Nephron (organoid): ENCODE measurements around the gene FAM120B.
"Not testable (repeated sequence)": the region's sequence is repeated elsewhere in the genome, so short reads cannot be mapped to it uniquely, and the experiment has no call there.

Experiments
- H3K27ac Mint-ChIP-seq, 3 experiments: 2 replicates each; pipeline ENCODE4 v1.8.0; 2020; ENCODE audit warnings: mixed read lengths in 3 of 3, mild to moderate bottlenecking in 2 of 3, moderate library complexity in 1 of 3
- H3K27me3 Mint-ChIP-seq: 2 replicates; pipeline ENCODE4 v1.8.0; 2021; ENCODE audit warnings: low read depth, mild to moderate bottlenecking, moderate library complexity, mixed read lengths
- H3K36me3 Mint-ChIP-seq: 2 replicates; pipeline ENCODE4 v1.8.0; 2020; ENCODE audit warnings: low read depth, mixed read lengths
- H3K4me1 Mint-ChIP-seq: 2 replicates; pipeline ENCODE4 v1.8.0; 2020; ENCODE audit warnings: mixed read lengths
- H3K4me3 Mint-ChIP-seq, 3 experiments: 2 replicates each; pipeline ENCODE4 v1.8.0; 2020; ENCODE audit warnings: mild to moderate bottlenecking in 3 of 3, mixed read lengths in 3 of 3, moderate library complexity in 2 of 3
- H3K9me3 Mint-ChIP-seq: 2 replicates; pipeline ENCODE4 v1.8.0; 2020; ENCODE audit warnings: mixed read lengths
- CTCF ChIP-seq, 3 experiments: fragments of 200-600 bp; sonication (generic); IDR thresholded peaks; one replicate each; pipeline ENCODE4 v1.5.0; 2021; ENCODE audit warnings: antibody characterized with exemption in 3 of 3; ENCODE audit not compliant: unreplicated experiment in 3 of 3

Gene FAM120B

GRCh38 chr6:170346649-170347048, 40.1 kb downstream of the FAM120B start:
- no peak overlapping the region for H3K4me3 Mint-ChIP-seq
- H3K36me3 Mint-ChIP-seq, result peaks cover 89% of the 10 kb centered on the region
- H3K9me3 Mint-ChIP-seq, result peaks cover 20% of the 10 kb centered on the region
- H3K27ac Mint-ChIP-seq, result no peak overlapping the region
- no peaks in the 10 kb centered on the region for H3K27me3 Mint-ChIP-seq
- no peak for TF ChIP-seq CTCF (IDR thresholded peaks at IDR 0.05; ENCODE audit: unreplicated experiment in 3 of 3)
- no peaks in the 10 kb centered on the region for H3K4me1 Mint-ChIP-seq

- Mint-ChIP-seq H3K9me3 (peaks cover 25% of the 10 kb centered on the region), H3K36me3 (peaks cover 90% of the 10 kb centered on the region), H3K4me1 (no peaks in the 10 kb centered on the region), H3K27me3 (no peaks in the 10 kb centered on the region), H3K27ac (no peak overlapping the region), H3K4me3 (no peak overlapping the region)
- TF ChIP-seq CTCF (IDR thresholded peaks at IDR 0.05; ENCODE audit: unreplicated experiment in 3 of 3), result no peak
These were observed 40.5 kb downstream of the FAM120B start for GRCh38 chr6:170347091-170347490.

GRCh38 chr6:170347975-170348374, 41.4 kb downstream of the FAM120B start:
- Mint-ChIP-seq H3K9me3 (peaks cover 33% of the 10 kb centered on the region), H3K4me1 (no peaks in the 10 kb centered on the region), H3K4me3 (no peak overlapping the region), H3K27ac (no peak overlapping the region), H3K36me3 (peaks cover 90% of the 10 kb centered on the region), H3K27me3 (no peaks in the 10 kb centered on the region)
- TF ChIP-seq CTCF (IDR thresholded peaks at IDR 0.05; ENCODE audit: unreplicated experiment in 3 of 3), result no peak

GRCh38 chr6:170351456-170351855, 44.9 kb downstream of the FAM120B start:
- H3K27ac Mint-ChIP-seq, H3K4me1 Mint-ChIP-seq, H3K4me3 Mint-ChIP-seq, H3K27me3 Mint-ChIP-seq: not testable (repeated sequence)
- H3K9me3 Mint-ChIP-seq, result peaks cover 49% of the 10 kb centered on the region
- H3K36me3 Mint-ChIP-seq, result peaks cover 91% of the 10 kb centered on the region

- Mint-ChIP-seq H3K36me3 (peaks cover 77% of the 10 kb centered on the region), H3K9me3 (peaks cover 42% of the 10 kb centered on the region)
- not testable (repeated sequence) for H3K27me3 Mint-ChIP-seq, H3K27ac Mint-ChIP-seq, H3K4me3 Mint-ChIP-seq, H3K4me1 Mint-ChIP-seq
These were observed 48.6 kb downstream of the FAM120B start for GRCh38 chr6:170355190-170355589.

- no peak for TF ChIP-seq CTCF (IDR thresholded peaks at IDR 0.05; ENCODE audit: unreplicated experiment in 3 of 3)
- no peaks in the 10 kb centered on the region for H3K27me3 Mint-ChIP-seq
These were observed 49.1 kb downstream of the FAM120B start for GRCh38 chr6:170355661-170356060.

GRCh38 chr6:170357812-170358211, 51.3 kb downstream of the FAM120B start:
- Mint-ChIP-seq H3K27ac (no peak overlapping the region), H3K36me3 (peaks cover 59% of the 10 kb centered on the region), H3K9me3 (peaks cover 17% of the 10 kb centered on the region), H3K27me3 (no peaks in the 10 kb centered on the region), H3K4me1 (no peaks in the 10 kb centered on the region), H3K4me3 (no peak overlapping the region)
- no peak for TF ChIP-seq CTCF (IDR thresholded peaks at IDR 0.05; ENCODE audit: unreplicated experiment in 3 of 3)

More at GRCh38 chr6:170355661-170356060, 49.1 kb downstream of the FAM120B start:
- Mint-ChIP-seq H3K9me3 (peaks cover 38% of the 10 kb centered on the region), H3K4me3 (no peak overlapping the region), H3K4me1 (no peaks in the 10 kb centered on the region), H3K27ac (no peak overlapping the region), H3K36me3 (peaks cover 75% of the 10 kb centered on the region)
